ENCODE measurements around the gene FAM107B. TPM values are rescaled to one million over a fixed set of nuclear protein-coding genes. Genes with fewer than 3 reads are reported as not detected.

FAM107B gene
- total and polyA plus RNA-seq, 2 donors (not counting 3 experiments of a cell fraction or from before 2014, with no cell fraction given), result 39.2 to 176 TPM

DNA sequence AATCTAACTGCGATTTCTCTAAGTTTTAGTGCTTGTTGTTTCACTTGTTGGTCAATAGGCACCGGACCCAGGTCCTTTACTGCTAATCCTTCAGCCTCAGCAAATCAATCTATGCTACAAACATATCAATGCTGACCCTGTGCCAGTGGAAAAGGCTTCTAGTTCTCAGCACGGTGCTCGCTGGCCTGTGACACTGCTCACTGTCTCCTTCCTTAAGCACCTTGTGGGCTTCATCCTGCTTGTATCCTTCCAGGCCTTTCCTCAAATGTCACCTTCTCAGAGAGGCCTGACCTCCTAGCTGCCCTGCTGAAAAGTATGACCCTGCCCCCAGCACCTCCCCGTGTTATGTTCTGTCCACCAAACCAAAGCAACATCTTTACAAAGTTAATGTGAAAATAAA is 242.7 kb downstream of the FAM107B start:
- Histone ChIP-seq H3K36me3 (ENCODE audit: control insufficient read depth in 2 of 2, extremely low read depth in 1 of 2, insufficient read depth in 2 of 2, low read length in 2 of 2) (peaks cover 18 to 21% of the 10 kb centered on the region in 2 experiments), H3K27ac (ENCODE audit: insufficient read depth, low read depth, low read length) (no peak overlapping the region), H3K4me3 (replicated peaks in 1 of 3; ENCODE audit: insufficient read depth in 1 of 3, low read depth in 1 of 3, low read length in 3 of 3) (no peak overlapping the region), H3K79me2 (ENCODE audit: control insufficient read depth, insufficient read depth, low read length) (peaks cover 91% of the 10 kb centered on the region), H3K27me3 (ENCODE audit: control insufficient read depth in 2 of 2, insufficient read depth in 2 of 2, low read length in 2 of 2) (no peaks in the 10 kb centered on the region), H3K9me3 (replicated peaks; ENCODE audit: control insufficient read depth, insufficient read depth, low read length) (no peaks in the 10 kb centered on the region), H2AFZ (ENCODE audit: low read depth, low read length) (no peak overlapping the region), H3K9me1 (replicated peaks; ENCODE audit: control insufficient read depth, extremely low read depth, insufficient read depth, low read length) (no peaks in the 10 kb centered on the region), H4K20me1 (replicated peaks; ENCODE audit: control insufficient read depth, extremely low read depth, insufficient read depth, low read length) (no peaks in the 10 kb centered on the region), H3K4me1 (ENCODE audit: control insufficient read depth, extremely low read depth, insufficient read depth, low read length) (peaks cover 29% of the 10 kb centered on the region), H3K4me2 (ENCODE audit: insufficient read depth, low read length) (no peak overlapping the region), H3K9ac (replicated peaks; ENCODE audit: extremely low read depth, insufficient read depth, low read length) (no peak overlapping the region)
- POLR2A ChIA-PET, result no interaction called here
- dilution Hi-C loops (cut with MboI; ENCODE audit: extremely low pct_ligation_motif_present, low sequenced_read_pairs) (no loop called here), intact Hi-C loops (cut with micrococcal nuclease) (no loop called here)
- no peak for TF ChIP-seq GATA2 (IDR thresholded peaks at IDR 0.05; ENCODE audit: insufficient read depth, insufficient read length, low read depth, low read length)
- TF ChIP-seq POLR2AphosphoS5 (IDR thresholded peaks at IDR 0.05; ENCODE audit: insufficient read depth, low read depth, low read length), result no peak
- no peak for TF ChIP-seq JUN (IDR thresholded peaks at IDR 0.05; ENCODE audit: borderline replicate concordance, insufficient read depth, insufficient read length, low read depth)
- no peak for TF ChIP-seq POLR2A (IDR thresholded peaks at IDR 0.05; ENCODE audit: low read depth, low read length)
- TF ChIP-seq CTCF (IDR thresholded peaks at IDR 0.05; ENCODE audit: extremely low read depth in 1 of 2, insufficient read depth in 1 of 2, low read depth in 1 of 2, low read length in 2 of 2), result no peak
- TF ChIP-seq FOS (IDR thresholded peaks at IDR 0.05; ENCODE audit: borderline replicate concordance, insufficient read depth, low read length), result no peak
- no peak for TF ChIP-seq MYC (IDR thresholded peaks at IDR 0.05; ENCODE audit: low read depth, low read length)
- TF ChIP-seq MAX (IDR thresholded peaks at IDR 0.05; ENCODE audit: insufficient read depth, insufficient read length), result no peak
- TF ChIP-seq EZH2 (IDR thresholded peaks at IDR 0.05; ENCODE audit: borderline replicate concordance, low read depth, low read length, severe bottlenecking), result no peak
- no peak for DNase-seq (ENCODE audit: low read depth, low spot score)
- no peak for FAIRE-seq
- CTCF ChIA-PET, result no interaction called here
- no TSS peak for BruUV-seq (replicated peaks)

All from endothelial cell of umbilical vein (primary cell).